ENCODE data around the gene DNAJC13. TPM values are rescaled to one million over a fixed set of nuclear protein-coding genes. Genes with fewer than 3 reads are reported as not detected.

Gene DNAJC13
- total RNA-seq, 2 experiments from 2014 or later = 22.8 to 42.7 TPM

DNA sequence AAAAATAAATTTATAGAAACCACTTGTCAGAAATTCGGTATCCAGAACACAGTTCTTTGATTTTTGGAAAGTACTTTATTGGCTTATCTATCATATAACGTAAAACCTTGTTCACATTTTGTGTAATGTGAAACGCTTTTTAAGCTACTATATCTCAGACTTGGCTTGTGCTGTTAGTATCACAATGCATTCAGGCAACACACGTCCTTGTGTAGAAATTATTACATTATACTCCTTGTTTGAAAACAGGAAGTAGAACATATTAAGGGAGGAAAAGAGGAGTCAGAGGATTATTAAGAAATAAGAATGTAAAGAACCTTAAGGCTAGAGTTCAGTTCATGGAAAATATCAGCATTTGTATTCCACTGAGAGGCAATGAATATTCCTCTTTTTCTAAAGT, 1.6 kb downstream of the DNAJC13 start:
- CTCF ChIA-PET (ENCODE audit: unreplicated experiment) = no interaction called here
- Histone ChIP-seq H2AFZ (ENCODE audit: low read length) (0 out of 2 replicates have a peak overlapping the region, but pooled peaks have one; percentile 69), H3K79me2 (ENCODE audit: insufficient read depth, low read depth, low read length) (peaks cover 59% of the 10 kb centered on the region)

DNA sequence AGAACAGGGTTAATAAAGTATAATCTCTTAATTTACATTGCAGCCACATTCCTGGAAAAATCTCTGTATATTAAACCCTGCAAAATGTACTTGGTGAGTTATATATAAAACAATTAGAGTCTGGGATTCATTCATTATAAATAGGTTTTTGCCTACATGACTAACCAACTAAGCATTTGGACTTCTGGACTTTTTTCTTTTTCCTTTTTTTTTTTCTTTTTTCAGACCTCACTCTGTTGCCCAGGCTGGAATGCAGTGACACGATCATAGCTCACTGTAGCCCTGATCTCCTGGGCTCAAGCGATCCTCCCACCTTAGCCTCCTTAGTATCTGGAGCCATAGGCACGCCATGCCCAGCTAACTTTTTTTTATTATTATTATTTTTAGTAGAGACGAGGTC, 4.5 kb downstream of the DNAJC13 start:
- Histone ChIP-seq H3K4me3 (ENCODE audit: low read depth, low read length, poor library complexity, severe bottlenecking) (no peak overlapping the region), H3K4me2 (ENCODE audit: low read length) (no peak overlapping the region), H4K20me1 (ENCODE audit: insufficient read depth, low read length) (peaks cover 14% of the 10 kb centered on the region; the same call in 1 of the 2 replicates), H2AFZ (ENCODE audit: low read length) (no peak overlapping the region), H3K9me2 (ENCODE audit: insufficient read depth, low read length) (no peaks in the 10 kb centered on the region), H3K79me2 (ENCODE audit: insufficient read depth, low read depth, low read length) (peaks cover 84% of the 10 kb centered on the region), H3K27ac (ENCODE audit: low read depth, low read length, poor library complexity, severe bottlenecking) (no peak overlapping the region), H3K9me3 (ENCODE audit: low read length) (no peaks in the 10 kb centered on the region), H3K36me3 (ENCODE audit: insufficient read depth, low read length) (peaks cover 43% of the 10 kb centered on the region), H3K4me1 (ENCODE audit: insufficient read depth, low read length, poor library complexity, severe bottlenecking) (peaks cover 21% of the 10 kb centered on the region)
- DNase-seq (ENCODE audit: low spot score) = no peak
- no TSS peak for BruUV-seq (replicated peaks)
- POLR2A ChIA-PET = no interaction called here
- intact Hi-C loops (cut with micrococcal nuclease; ENCODE audit: unreplicated experiment) = no loop called here
- TF ChIP-seq, protein P1, sequence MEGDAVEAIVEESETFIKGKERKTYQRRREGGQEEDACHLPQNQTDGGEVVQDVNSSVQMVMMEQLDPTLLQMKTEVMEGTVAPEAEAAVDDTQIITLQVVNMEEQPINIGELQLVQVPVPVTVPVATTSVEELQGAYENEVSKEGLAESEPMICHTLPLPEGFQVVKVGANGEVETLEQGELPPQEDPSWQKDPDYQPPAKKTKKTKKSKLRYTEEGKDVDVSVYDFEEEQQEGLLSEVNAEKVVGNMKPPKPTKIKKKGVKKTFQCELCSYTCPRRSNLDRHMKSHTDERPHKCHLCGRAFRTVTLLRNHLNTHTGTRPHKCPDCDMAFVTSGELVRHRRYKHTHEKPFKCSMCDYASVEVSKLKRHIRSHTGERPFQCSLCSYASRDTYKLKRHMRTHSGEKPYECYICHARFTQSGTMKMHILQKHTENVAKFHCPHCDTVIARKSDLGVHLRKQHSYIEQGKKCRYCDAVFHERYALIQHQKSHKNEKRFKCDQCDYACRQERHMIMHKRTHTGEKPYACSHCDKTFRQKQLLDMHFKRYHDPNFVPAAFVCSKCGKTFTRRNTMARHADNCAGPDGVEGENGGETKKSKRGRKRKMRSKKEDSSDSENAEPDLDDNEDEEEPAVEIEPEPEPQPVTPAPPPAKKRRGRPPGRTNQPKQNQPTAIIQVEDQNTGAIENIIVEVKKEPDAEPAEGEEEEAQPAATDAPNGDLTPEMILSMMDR (conservative IDR thresholded peaks at IDR 0.05; ENCODE audit: low read length) = no peak
- no peak for TF ChIP-seq EZH2phosphoT487 (IDR thresholded peaks at IDR 0.05; ENCODE audit: borderline replicate concordance, low read depth, low read length)
- CTCF ChIA-PET (ENCODE audit: unreplicated experiment) = no interaction called here

More for the DNA sequence above, 1.6 kb downstream of the DNAJC13 start:
- no peak for TF ChIP-seq EZH2phosphoT487 (IDR thresholded peaks at IDR 0.05; ENCODE audit: borderline replicate concordance, low read depth, low read length)
- TF ChIP-seq, protein P1 (conservative IDR thresholded peaks at IDR 0.05; ENCODE audit: low read length) = no peak
- POLR2A ChIA-PET = interaction anchor here (0.7 to 1.8 kb wide), 4 partner anchors 9 to 120 kb away, joined by 3 to 5 read pairs (median 4); no protein-coding TSS in a partner anchor
- BruUV-seq (replicated peaks) = TSS peak; percentile 68
- intact Hi-C loops (cut with micrococcal nuclease; ENCODE audit: unreplicated experiment) = loop anchor here (5.0 to 10.0 kb wide), 2 partner anchors 208 to 1524 kb away; partner anchors contain the start of gene ATP2C1
- Histone ChIP-seq H3K36me3 (ENCODE audit: insufficient read depth, low read length) (peaks cover 26% of the 10 kb centered on the region), H3K4me1 (ENCODE audit: insufficient read depth, low read length, poor library complexity, severe bottlenecking) (peaks cover 27% of the 10 kb centered on the region), H4K20me1 (ENCODE audit: insufficient read depth, low read length) (peaks cover 8% of the 10 kb centered on the region; the same call in 1 of the 2 replicates), H3K4me2 (ENCODE audit: low read length) (peak overlapping the region; percentile 85), H3K9me3 (ENCODE audit: low read length) (no peaks in the 10 kb centered on the region), H3K4me3 (ENCODE audit: low read depth, low read length, poor library complexity, severe bottlenecking) (peak overlapping the region; percentile 97), H3K9me2 (ENCODE audit: insufficient read depth, low read length) (no peaks in the 10 kb centered on the region), H3K27ac (ENCODE audit: low read depth, low read length, poor library complexity, severe bottlenecking) (peak overlapping the region; percentile 64)
- DNase-seq (ENCODE audit: low spot score) = no peak

DNA sequence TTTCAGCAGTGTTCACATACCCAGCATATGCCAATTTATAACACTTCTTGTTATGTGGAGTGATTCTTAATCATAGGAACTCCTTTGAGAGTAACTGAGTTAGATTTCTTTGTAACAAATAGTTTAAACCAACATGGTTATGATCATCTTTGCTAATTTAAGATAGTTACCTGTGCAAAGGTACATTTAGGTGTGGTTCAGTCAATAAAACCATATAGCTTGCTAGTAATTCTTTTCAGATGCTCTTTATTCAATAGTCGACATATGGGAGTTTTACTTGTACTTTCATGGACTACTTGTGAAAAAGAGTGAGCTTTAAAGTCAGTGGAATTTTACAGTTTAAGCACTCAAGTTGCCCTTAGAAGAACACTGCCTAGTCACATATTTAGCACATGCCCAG, 5.2 kb downstream of the DNAJC13 start:
- no TSS peak for BruUV-seq (replicated peaks)
- Histone ChIP-seq H3K27ac (ENCODE audit: low read depth, low read length, poor library complexity, severe bottlenecking) (no peak overlapping the region), H3K9me3 (ENCODE audit: low read length) (no peaks in the 10 kb centered on the region), H3K4me3 (ENCODE audit: low read depth, low read length, poor library complexity, severe bottlenecking) (no peak overlapping the region), H4K20me1 (ENCODE audit: insufficient read depth, low read length) (peaks cover 14% of the 10 kb centered on the region; the same call in 1 of the 2 replicates), H2AFZ (ENCODE audit: low read length) (no peak overlapping the region), H3K36me3 (ENCODE audit: insufficient read depth, low read length) (peaks cover 43% of the 10 kb centered on the region), H3K4me2 (ENCODE audit: low read length) (no peak overlapping the region), H3K79me2 (ENCODE audit: insufficient read depth, low read depth, low read length) (peaks cover 86% of the 10 kb centered on the region), H3K9me2 (ENCODE audit: insufficient read depth, low read length) (no peaks in the 10 kb centered on the region), H3K4me1 (ENCODE audit: insufficient read depth, low read length, poor library complexity, severe bottlenecking) (peaks cover 20% of the 10 kb centered on the region)
- ChIA-PET POLR2A (interaction anchor here (0.8 kb wide), 1 partner anchor 11 kb away, joined by 5 read pairs; no protein-coding TSS in a partner anchor), CTCF (ENCODE audit: unreplicated experiment) (no interaction called here)
- TF ChIP-seq, protein P1 (conservative IDR thresholded peaks at IDR 0.05; ENCODE audit: low read length) = no peak
- TF ChIP-seq EZH2phosphoT487 (IDR thresholded peaks at IDR 0.05; ENCODE audit: borderline replicate concordance, low read depth, low read length) = no peak
- no peak for DNase-seq (ENCODE audit: low spot score)
- intact Hi-C loops (cut with micrococcal nuclease; ENCODE audit: unreplicated experiment) = no loop called here

All from OCI-LY7 (cell line).